Dendritic cell treated with granulocyte-macrophage colony-stimulating factor and Interleukin-4, amounts not matched to agents 40 ng/mL and 50 ng/mL, for 4 days (primary cell): ENCODE measurements around the gene TRPM2.
"Not testable (repeated sequence)": the region's sequence is repeated elsewhere in the genome, so short reads cannot be mapped to it uniquely, and the experiment has no call there.

ENCODE experiments used
- H3K27ac Mint-ChIP-seq: one replicate; pipeline ENCODE4 v1.8.0; 2022; ENCODE audit warnings: mild to moderate bottlenecking, mixed read lengths
- H3K27me3 Mint-ChIP-seq: one replicate; pipeline ENCODE4 v1.8.0; 2022; ENCODE audit warnings: mild to moderate bottlenecking, mixed read lengths
- H3K36me3 Mint-ChIP-seq: one replicate; pipeline ENCODE4 v1.8.0; 2022; ENCODE audit warnings: low read depth, mixed read lengths
- H3K4me1 Mint-ChIP-seq: one replicate; pipeline ENCODE4 v1.8.0; 2022; ENCODE audit warnings: low read depth, mixed read lengths
- H3K4me3 Mint-ChIP-seq: one replicate; pipeline ENCODE4 v1.8.0; 2022; ENCODE audit warnings: mild to moderate bottlenecking, moderate library complexity, mixed read lengths
- H3K9me3 Mint-ChIP-seq: one replicate; pipeline ENCODE4 v1.8.0; 2022; ENCODE audit warnings: mixed read lengths
- intact Hi-C: fragments of 100-400 bp; cut with micrococcal nuclease; formaldehyde crosslinking; loops from one replicate; pipeline ENCODE4 v1.15.0; 2022

Gene TRPM2

GRCh38 chr21:44473915-44474555 is 120.6 kb downstream of the TRPM2 start:
- Mint-ChIP-seq H3K36me3 (no peaks in the 10 kb centered on the region), H3K27ac (no peak overlapping the region), H3K4me1 (peaks cover 10% of the 10 kb centered on the region), H3K9me3 (no peaks in the 10 kb centered on the region), H3K4me3 (no peak overlapping the region), H3K27me3 (no peaks in the 10 kb centered on the region)
- intact Hi-C loops, result no loop called here

DNA sequence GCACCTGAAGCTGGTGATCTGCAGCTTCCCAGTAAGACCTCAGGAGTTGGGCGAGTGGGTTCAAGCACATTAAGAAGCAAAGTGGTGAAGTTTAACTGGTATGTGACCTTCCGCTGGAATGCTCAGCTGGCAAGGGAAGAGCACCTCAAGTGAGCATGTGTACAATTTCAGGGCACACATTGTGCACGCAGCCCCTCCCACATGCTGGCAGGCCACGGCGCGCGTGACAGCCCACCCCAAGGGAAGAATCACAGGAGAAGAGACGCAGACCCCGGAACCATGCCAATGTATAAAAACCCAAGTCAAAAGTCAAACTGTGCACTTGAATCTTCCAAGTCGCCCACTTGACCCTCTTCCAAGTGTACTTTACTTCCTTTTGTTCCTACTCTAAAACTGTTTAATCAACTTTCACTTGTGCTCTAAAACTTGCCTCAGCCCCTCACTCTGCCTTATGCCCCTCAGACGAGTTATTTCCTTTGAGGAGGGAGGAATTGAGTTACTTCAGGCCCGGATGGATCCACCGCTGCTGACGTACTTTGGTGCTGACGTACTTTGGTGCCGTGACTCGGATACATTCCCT is 121.9 kb downstream of the TRPM2 start:
- H3K36me3 Mint-ChIP-seq, result no peaks in the 10 kb centered on the region
- intact Hi-C loops, result no loop called here
- no peak overlapping the region for H3K27ac Mint-ChIP-seq
- H3K9me3 Mint-ChIP-seq, result no peaks in the 10 kb centered on the region
- H3K4me3 Mint-ChIP-seq, result no peak overlapping the region
- H3K4me1 Mint-ChIP-seq, result peaks cover 14% of the 10 kb centered on the region
- no peaks in the 10 kb centered on the region for H3K27me3 Mint-ChIP-seq

- intact Hi-C loops, result no loop called here
These were observed 123.7 kb downstream of the TRPM2 start for GRCh38 chr21:44477131-44477530.

DNA sequence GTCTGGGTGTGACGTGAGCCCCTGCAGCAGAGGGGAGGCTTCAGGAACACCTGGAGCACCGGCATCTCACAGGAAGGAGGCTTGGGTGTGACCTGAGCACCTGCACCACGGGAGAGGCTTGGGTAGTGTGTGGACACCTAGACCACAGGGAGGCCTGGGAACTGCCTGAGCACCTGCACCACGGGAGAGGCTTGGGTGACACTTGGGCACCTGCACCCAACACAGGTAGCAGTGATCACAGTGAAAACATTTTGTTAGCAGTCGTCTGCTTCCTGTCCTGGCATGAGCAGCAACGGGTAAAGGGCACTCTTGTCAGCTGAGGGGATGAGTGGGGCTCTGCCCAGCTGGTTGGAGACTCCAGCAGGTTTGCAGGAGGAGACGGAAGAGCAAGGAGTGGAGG is 124.3 kb downstream of the TRPM2 start:
- peaks cover 14% of the 10 kb centered on the region for H3K4me1 Mint-ChIP-seq
- intact Hi-C loops, result no loop called here
- H3K9me3 Mint-ChIP-seq, result no peaks in the 10 kb centered on the region
- no peak overlapping the region for H3K4me3 Mint-ChIP-seq
- no peaks in the 10 kb centered on the region for H3K36me3 Mint-ChIP-seq
- no peak overlapping the region for H3K27ac Mint-ChIP-seq
- no peaks in the 10 kb centered on the region for H3K27me3 Mint-ChIP-seq

More at GRCh38 chr21:44477131-44477530, 123.7 kb downstream of the TRPM2 start:
- H3K4me1 Mint-ChIP-seq, result peaks cover 14% of the 10 kb centered on the region
- no peaks in the 10 kb centered on the region for H3K27me3 Mint-ChIP-seq
- H3K4me3 Mint-ChIP-seq, result no peak overlapping the region
- no peaks in the 10 kb centered on the region for H3K36me3 Mint-ChIP-seq
- no peak overlapping the region for H3K27ac Mint-ChIP-seq
- no peaks in the 10 kb centered on the region for H3K9me3 Mint-ChIP-seq

DNA sequence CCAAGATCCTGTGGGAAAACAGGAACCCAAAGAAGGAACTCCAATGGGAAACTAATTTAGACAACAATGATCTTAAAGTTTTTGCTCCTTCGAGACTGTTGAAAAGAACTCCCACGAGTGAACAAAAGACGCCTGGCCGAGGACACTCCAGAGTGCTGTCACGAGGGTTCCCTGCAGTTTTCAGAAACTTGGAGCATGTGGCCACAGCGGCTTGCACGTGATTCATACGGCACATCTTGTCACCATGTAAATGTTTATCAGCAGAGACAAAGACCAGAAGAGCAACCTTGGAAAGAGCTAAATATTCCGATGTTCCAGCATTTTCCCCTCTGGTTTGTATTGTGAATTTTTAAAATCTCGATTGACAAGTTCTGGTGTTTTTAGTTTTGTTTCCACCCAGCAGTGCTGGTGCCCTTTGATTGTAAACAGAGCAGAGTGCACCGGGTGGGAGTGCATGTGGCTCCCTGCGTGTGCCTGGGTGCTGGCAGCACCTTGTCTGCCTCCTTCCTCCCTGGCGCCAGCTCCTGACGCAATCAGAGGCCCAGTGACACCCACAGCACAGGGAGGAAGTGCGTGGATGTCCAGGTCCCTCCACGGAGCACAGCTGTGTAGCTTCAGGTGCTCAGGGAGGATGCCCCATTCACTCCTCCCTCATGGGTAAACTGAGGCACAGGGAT is 124.8 kb downstream of the TRPM2 start:
- Mint-ChIP-seq H3K4me3 (no peak overlapping the region), H3K4me1 (peaks cover 14% of the 10 kb centered on the region), H3K27me3 (peaks cover 5% of the 10 kb centered on the region), H3K9me3 (no peaks in the 10 kb centered on the region), H3K27ac (no peak overlapping the region), H3K36me3 (no peaks in the 10 kb centered on the region)
- intact Hi-C loops, result no loop called here

- Mint-ChIP-seq H3K4me1 (peaks cover 14% of the 10 kb centered on the region), H3K4me3 (no peak overlapping the region), H3K27ac (no peak overlapping the region), H3K9me3 (no peaks in the 10 kb centered on the region), H3K36me3 (no peaks in the 10 kb centered on the region), H3K27me3 (peaks cover 10% of the 10 kb centered on the region)
- intact Hi-C loops, result no loop called here
These were observed 125.4 kb downstream of the TRPM2 start for GRCh38 chr21:44478801-44479167.

- intact Hi-C loops, result not testable (repeated sequence)
These were observed 126.3 kb downstream of the TRPM2 start for GRCh38 chr21:44479556-44480199.

GRCh38 chr21:44480200-44481053 is 127.0 kb downstream of the TRPM2 start:
- H3K27ac Mint-ChIP-seq, result no peak overlapping the region
- H3K4me1 Mint-ChIP-seq, result peaks cover 14% of the 10 kb centered on the region
- H3K27me3 Mint-ChIP-seq, result peaks cover 16% of the 10 kb centered on the region
- no peak overlapping the region for H3K4me3 Mint-ChIP-seq
- intact Hi-C loops, result no loop called here
- no peaks in the 10 kb centered on the region for H3K36me3 Mint-ChIP-seq
- no peaks in the 10 kb centered on the region for H3K9me3 Mint-ChIP-seq

More at GRCh38 chr21:44479556-44480199, 126.3 kb downstream of the TRPM2 start:
- H3K9me3 Mint-ChIP-seq, H3K27ac Mint-ChIP-seq, H3K4me3 Mint-ChIP-seq, H3K36me3 Mint-ChIP-seq: not testable (repeated sequence)
- Mint-ChIP-seq H3K27me3 (peaks cover 16% of the 10 kb centered on the region), H3K4me1 (peaks cover 14% of the 10 kb centered on the region)

DNA sequence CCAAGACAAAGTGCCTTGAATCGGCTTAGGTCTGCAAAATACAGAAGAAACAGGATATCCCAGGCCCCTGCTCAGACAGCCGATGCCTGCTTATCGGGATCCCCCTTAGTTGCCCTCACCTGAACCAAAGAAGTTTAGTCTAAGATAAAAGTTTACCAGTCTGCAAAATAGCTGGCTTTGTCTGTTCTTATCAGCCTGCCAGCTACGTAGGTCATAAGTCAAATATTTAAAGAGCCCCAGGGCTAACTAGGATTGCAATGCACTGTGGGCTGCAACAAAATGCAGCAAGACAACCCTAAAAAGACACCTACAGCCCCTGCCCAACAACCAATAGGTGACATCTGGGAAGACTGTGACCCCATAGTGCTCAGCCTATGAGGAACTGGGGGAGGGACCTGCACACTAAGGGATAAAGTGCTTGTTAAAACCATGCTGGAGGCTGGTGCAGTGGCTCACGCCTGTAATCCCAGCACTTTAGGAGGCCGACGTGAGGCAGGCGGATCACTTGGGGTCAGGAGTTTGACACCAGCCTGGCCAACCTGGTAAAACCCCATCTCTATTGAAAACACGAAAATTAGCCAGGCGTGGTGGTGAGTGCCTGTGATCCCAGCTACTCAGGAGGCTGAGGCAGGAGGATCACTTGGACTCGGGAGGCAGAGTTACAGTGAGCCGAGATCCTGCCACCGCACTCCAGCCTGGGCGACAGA is 129.3 kb downstream of the TRPM2 start:
- Mint-ChIP-seq H3K36me3 (no peaks in the 10 kb centered on the region), H3K4me3 (no peak overlapping the region), H3K27ac (no peak overlapping the region), H3K27me3 (peaks cover 19% of the 10 kb centered on the region), H3K9me3 (no peaks in the 10 kb centered on the region), H3K4me1 (peaks cover 13% of the 10 kb centered on the region)
- intact Hi-C loops, result no loop called here

DNA sequence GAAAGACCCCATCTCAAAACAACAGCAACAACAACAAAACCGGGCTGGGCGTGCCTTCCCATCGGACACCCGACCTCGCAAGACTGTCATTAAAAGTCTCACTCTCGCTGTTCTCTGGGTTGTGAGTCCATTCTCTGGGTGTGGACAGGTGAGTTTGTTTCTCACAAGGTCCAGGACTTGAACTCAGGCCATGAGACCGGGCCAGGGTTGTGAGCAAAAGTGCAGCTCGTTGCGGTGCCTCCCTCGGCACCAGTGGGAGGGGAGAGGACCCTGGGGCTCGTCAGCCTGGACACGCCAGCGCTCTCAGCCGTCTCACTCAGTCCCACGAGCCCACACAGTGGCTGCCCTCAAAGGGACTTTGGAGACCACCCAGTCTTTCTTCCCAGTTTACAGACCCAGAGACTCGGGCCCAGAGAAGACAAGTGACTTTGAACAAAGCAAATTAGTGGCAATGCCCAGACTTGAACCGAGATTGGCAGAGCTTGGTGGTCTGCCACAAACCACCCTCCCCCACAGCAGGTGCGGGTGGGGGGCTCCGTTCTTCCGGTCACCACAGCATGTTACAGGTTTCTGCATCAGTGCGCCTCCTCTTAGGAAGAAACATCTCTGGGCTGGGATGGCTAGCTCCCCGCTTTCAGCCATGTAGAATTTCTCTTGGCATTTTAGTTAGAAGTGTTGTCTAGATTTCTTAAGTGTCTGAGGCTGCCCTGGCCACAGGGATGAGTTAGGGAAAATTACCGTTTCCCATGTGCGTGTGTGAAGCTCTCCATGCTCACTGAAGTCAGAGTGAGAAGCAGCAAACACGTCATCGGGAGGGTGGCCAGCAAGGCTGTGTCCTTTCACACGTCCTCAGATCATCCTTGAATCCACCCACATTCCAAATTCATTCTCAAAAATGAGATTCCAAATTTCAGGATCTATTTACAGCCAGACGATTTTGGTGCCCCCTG is 130.1 kb downstream of the TRPM2 start:
- Mint-ChIP-seq H3K27ac (no peak overlapping the region), H3K9me3 (no peaks in the 10 kb centered on the region), H3K27me3 (peaks cover 21% of the 10 kb centered on the region), H3K4me3 (no peak overlapping the region), H3K36me3 (no peaks in the 10 kb centered on the region), H3K4me1 (peaks cover 8% of the 10 kb centered on the region)
- intact Hi-C loops, result no loop called here

GRCh38 chr21:44484498-44485253 is 131.3 kb downstream of the TRPM2 start:
- Mint-ChIP-seq H3K36me3 (no peaks in the 10 kb centered on the region), H3K4me1 (no peaks in the 10 kb centered on the region), H3K27me3 (peaks cover 27% of the 10 kb centered on the region), H3K27ac (no peak overlapping the region), H3K4me3 (no peak overlapping the region), H3K9me3 (no peaks in the 10 kb centered on the region)
- intact Hi-C loops, result no loop called here

DNA sequence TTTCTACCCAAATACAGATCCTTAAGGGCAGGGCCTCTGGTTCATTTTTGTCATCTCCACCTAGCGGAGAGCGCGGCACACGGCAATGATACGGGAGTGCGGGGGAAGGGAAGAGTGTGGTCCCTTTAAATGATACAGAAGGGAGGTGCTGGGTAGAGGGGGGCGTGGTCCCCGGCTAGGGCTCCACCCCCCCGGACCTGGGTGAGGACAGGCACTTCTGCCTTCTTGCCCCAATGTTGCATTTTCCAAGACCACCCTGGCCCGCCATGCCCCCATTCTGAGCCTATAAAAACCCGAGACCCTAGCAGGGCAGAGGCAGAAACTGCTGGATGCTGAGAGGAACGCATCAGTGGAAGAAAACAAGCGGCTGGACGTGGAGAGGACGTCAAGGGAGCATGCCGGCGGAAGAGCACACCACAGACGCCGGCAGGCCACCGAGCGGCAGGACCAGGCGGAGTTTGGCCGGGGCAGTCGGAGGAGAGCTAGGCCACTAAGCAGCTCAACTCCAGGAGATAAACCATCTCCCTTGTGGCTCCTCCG is 131.9 kb downstream of the TRPM2 start:
- Mint-ChIP-seq H3K4me1 (no peaks in the 10 kb centered on the region), H3K9me3 (no peaks in the 10 kb centered on the region), H3K27me3 (peaks cover 31% of the 10 kb centered on the region), H3K36me3 (no peaks in the 10 kb centered on the region), H3K27ac (no peak overlapping the region), H3K4me3 (no peak overlapping the region)
- intact Hi-C loops, result no loop called here
